DND-41 (cell line): Measurements from ENCODE around the gene COL20A1.

ENCODE experiments used
- ATAC-seq: fragments of 200-7000 bp; cut with Tn5 transposase; 3 replicates; pipeline ENCODE4 v1.9.1; 2021; ENCODE audit warnings: low read depth; ENCODE audit not compliant: insufficient read depth
- DNase-seq: peaks from one replicate; pipeline ENCODE4 v3.0.0-alpha.2; 2020
- H2AFZ ChIP-seq: 2 replicates; pipeline ENCODE4 v1.6.0; 2012; ENCODE audit warnings: low read depth, low read length
- H3K27ac ChIP-seq: 2 replicates; pipeline ENCODE4 v1.5.1; 2012; ENCODE audit warnings: low read length, inconsistent platforms
- H3K27me3 ChIP-seq: fragments of 200-600 bp; sonication (generic); 2 replicates; pipeline ENCODE4 v1.6.0; 2012; ENCODE audit warnings: low read length, mild to moderate bottlenecking, inconsistent platforms; ENCODE audit not compliant: insufficient read depth, poor library complexity
- H3K36me3 ChIP-seq: 2 replicates; pipeline ENCODE4 v1.5.1; 2012; ENCODE audit warnings: low read length, inconsistent platforms; ENCODE audit not compliant: insufficient read depth
- H3K4me1 ChIP-seq: 2 replicates; pipeline ENCODE4 v1.5.1; 2012; ENCODE audit warnings: mild to moderate bottlenecking, low read length; ENCODE audit not compliant: insufficient read depth
- H3K4me2 ChIP-seq: 2 replicates; pipeline ENCODE4 v1.6.0; 2012; ENCODE audit warnings: mild to moderate bottlenecking, moderate library complexity, low read length, inconsistent platforms; ENCODE audit not compliant: insufficient read depth
- H3K4me3 ChIP-seq, 2 experiments: fragments of 200-600 bp in 1 of 2; shearing (Covaris generic) in 1 of 2; 2 replicates each; pipeline ENCODE4 v1.5.1; 2012 to 2016; ENCODE audit warnings: inconsistent platforms in 2 of 2, low read length in 2 of 2, mild to moderate bottlenecking in 2 of 2, low read depth in 1 of 2, moderate library complexity in 1 of 2
- H3K79me2 ChIP-seq: 2 replicates; pipeline ENCODE4 v1.6.0; 2012; ENCODE audit warnings: low read length, inconsistent platforms; ENCODE audit not compliant: insufficient read depth
- H3K9ac ChIP-seq: 2 replicates; pipeline ENCODE4 v1.6.0; 2012; ENCODE audit warnings: low read depth, mild to moderate bottlenecking, inconsistent platforms, low read length, moderate library complexity
- H3K9me3 ChIP-seq: 2 replicates; pipeline ENCODE4 v1.5.1; 2012; ENCODE audit warnings: low read length, moderate library complexity, mild to moderate bottlenecking, inconsistent platforms; ENCODE audit not compliant: insufficient read depth, severe bottlenecking
- H4K20me1 ChIP-seq: 2 replicates; pipeline ENCODE4 v1.6.0; 2012; ENCODE audit warnings: low read length; ENCODE audit not compliant: insufficient read depth
- CTCF ChIP-seq: IDR thresholded peaks from 2 replicates; pipeline ENCODE4 v1.5.1; 2012; ENCODE audit warnings: borderline replicate concordance, low read length, moderate library complexity, mild to moderate bottlenecking; ENCODE audit not compliant: poor library complexity, severe bottlenecking; ENCODE audit errors: extremely low read depth
- EZH2 ChIP-seq: IDR thresholded peaks from 3 replicates; pipeline ENCODE4 v1.6.1; 2012; ENCODE audit warnings: borderline replicate concordance, low read depth, mild to moderate bottlenecking, moderate library complexity, low read length, inconsistent platforms; ENCODE audit not compliant: severe bottlenecking

COL20A1 gene

GRCh38 chr20:63351811-63352591, 59.0 kb downstream of the COL20A1 start:
- no peak overlapping the region for H3K9ac ChIP-seq
- no peak for TF ChIP-seq EZH2
- no peak for TF ChIP-seq CTCF
- peaks cover 11% of the 10 kb centered on the region for H4K20me1 ChIP-seq
- ATAC-seq (no peak), DNase-seq (no peak)
- no peak overlapping the region for H3K4me3 ChIP-seq
- peaks cover 3% of the 10 kb centered on the region for H3K9me3 ChIP-seq
- H2AFZ ChIP-seq, result no peak overlapping the region
- no peak overlapping the region for H3K27ac ChIP-seq
- H3K4me2 ChIP-seq, result no peak overlapping the region
- no peaks in the 10 kb centered on the region for H3K27me3 ChIP-seq
- no peaks in the 10 kb centered on the region for H3K79me2 ChIP-seq
- no peaks in the 10 kb centered on the region for H3K4me1 ChIP-seq
- no peaks in the 10 kb centered on the region for H3K36me3 ChIP-seq

GRCh38 chr20:63352811-63353221, 59.8 kb downstream of the COL20A1 start:
- Histone ChIP-seq H3K36me3 (no peaks in the 10 kb centered on the region), H3K4me1 (no peaks in the 10 kb centered on the region), H4K20me1 (peaks cover 15% of the 10 kb centered on the region), H3K79me2 (no peaks in the 10 kb centered on the region), H3K27ac (no peak overlapping the region), H2AFZ (no peak overlapping the region), H3K9ac (no peak overlapping the region), H3K9me3 (peaks cover 3% of the 10 kb centered on the region), H3K4me3 (no peak overlapping the region), H3K4me2 (no peak overlapping the region), H3K27me3 (no peaks in the 10 kb centered on the region)
- ATAC-seq (no peak), DNase-seq (no peak)
- TF ChIP-seq EZH2 (no peak), CTCF (no peak)

- no peak for DNase-seq
- ATAC-seq, result no peak
- H3K27me3 ChIP-seq, result no peaks in the 10 kb centered on the region
- H3K79me2 ChIP-seq, result no peaks in the 10 kb centered on the region
- H3K9me3 ChIP-seq, result peaks cover 3% of the 10 kb centered on the region
- no peak overlapping the region for H3K27ac ChIP-seq
- no peaks in the 10 kb centered on the region for H3K36me3 ChIP-seq
- H3K4me1 ChIP-seq, result no peaks in the 10 kb centered on the region
- no peak overlapping the region for H3K9ac ChIP-seq
- TF ChIP-seq CTCF (no peak), EZH2 (no peak)
- H3K4me2 ChIP-seq, result no peak overlapping the region
- H3K4me3 ChIP-seq, result no peak overlapping the region
- no peak overlapping the region for H2AFZ ChIP-seq
- peaks cover 20% of the 10 kb centered on the region for H4K20me1 ChIP-seq
Measured at GRCh38 chr20:63354636-63355350, 61.8 kb downstream of the COL20A1 start.
